DND-41 (cell line): Measurements from ENCODE around the gene KRAS.

Source experiments
- ATAC-seq: fragments of 200-7000 bp; cut with Tn5 transposase; 3 replicates; pipeline ENCODE4 v1.9.1; 2021; ENCODE audit warnings: low read depth; ENCODE audit not compliant: insufficient read depth
- DNase-seq: peaks from one replicate; pipeline ENCODE4 v3.0.0-alpha.2; 2020
- H2AFZ ChIP-seq: 2 replicates; pipeline ENCODE4 v1.6.0; 2012; ENCODE audit warnings: low read depth, low read length
- H3K27ac ChIP-seq: 2 replicates; pipeline ENCODE4 v1.5.1; 2012; ENCODE audit warnings: low read length, inconsistent platforms
- H3K27me3 ChIP-seq: fragments of 200-600 bp; sonication (generic); 2 replicates; pipeline ENCODE4 v1.6.0; 2012; ENCODE audit warnings: low read length, mild to moderate bottlenecking, inconsistent platforms; ENCODE audit not compliant: insufficient read depth, poor library complexity
- H3K36me3 ChIP-seq: 2 replicates; pipeline ENCODE4 v1.5.1; 2012; ENCODE audit warnings: low read length, inconsistent platforms; ENCODE audit not compliant: insufficient read depth
- H3K4me1 ChIP-seq: 2 replicates; pipeline ENCODE4 v1.5.1; 2012; ENCODE audit warnings: mild to moderate bottlenecking, low read length; ENCODE audit not compliant: insufficient read depth
- H3K4me2 ChIP-seq: 2 replicates; pipeline ENCODE4 v1.6.0; 2012; ENCODE audit warnings: mild to moderate bottlenecking, moderate library complexity, low read length, inconsistent platforms; ENCODE audit not compliant: insufficient read depth
- H3K4me3 ChIP-seq, 2 experiments: fragments of 200-600 bp in 1 of 2; shearing (Covaris generic) in 1 of 2; 2 replicates each; pipeline ENCODE4 v1.5.1; 2012 to 2016; ENCODE audit warnings: inconsistent platforms in 2 of 2, low read length in 2 of 2, mild to moderate bottlenecking in 2 of 2, low read depth in 1 of 2, moderate library complexity in 1 of 2
- H3K79me2 ChIP-seq: 2 replicates; pipeline ENCODE4 v1.6.0; 2012; ENCODE audit warnings: low read length, inconsistent platforms; ENCODE audit not compliant: insufficient read depth
- H3K9ac ChIP-seq: 2 replicates; pipeline ENCODE4 v1.6.0; 2012; ENCODE audit warnings: low read depth, mild to moderate bottlenecking, inconsistent platforms, low read length, moderate library complexity
- H3K9me3 ChIP-seq: 2 replicates; pipeline ENCODE4 v1.5.1; 2012; ENCODE audit warnings: low read length, moderate library complexity, mild to moderate bottlenecking, inconsistent platforms; ENCODE audit not compliant: insufficient read depth, severe bottlenecking
- H4K20me1 ChIP-seq: 2 replicates; pipeline ENCODE4 v1.6.0; 2012; ENCODE audit warnings: low read length; ENCODE audit not compliant: insufficient read depth
- EZH2 ChIP-seq: IDR thresholded peaks from 3 replicates; pipeline ENCODE4 v1.6.1; 2012; ENCODE audit warnings: borderline replicate concordance, low read depth, mild to moderate bottlenecking, moderate library complexity, low read length, inconsistent platforms; ENCODE audit not compliant: severe bottlenecking
- TF ChIP-seq, protein P1 (sequence below): IDR thresholded peaks from 2 replicates; pipeline ENCODE4 v1.5.1; 2012; ENCODE audit warnings: borderline replicate concordance, low read length, moderate library complexity, mild to moderate bottlenecking; ENCODE audit not compliant: poor library complexity, severe bottlenecking; ENCODE audit errors: extremely low read depth

KRAS gene

DNA sequence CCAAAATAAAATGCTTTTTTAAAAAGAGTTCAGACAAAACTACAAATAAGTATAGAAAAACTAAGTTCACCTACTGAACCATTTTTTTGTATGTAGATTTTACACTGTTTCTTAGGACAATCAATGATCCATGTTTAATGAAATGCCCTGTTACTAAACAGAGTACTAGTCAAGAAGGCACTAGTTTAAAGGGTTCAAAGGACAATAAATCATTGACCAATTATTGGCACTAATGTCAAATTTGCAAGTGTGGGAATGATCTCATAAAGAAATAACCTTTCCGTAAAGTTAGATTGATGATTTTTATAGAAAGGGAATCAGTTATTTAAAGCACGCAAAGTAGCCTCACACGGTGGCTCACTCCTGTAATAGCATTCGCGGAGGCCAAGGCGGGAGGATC, 59.9 kb downstream of the KRAS start:
- Histone ChIP-seq H3K27ac (no peak overlapping the region), H3K4me3 (no peak overlapping the region), H2AFZ (no peak overlapping the region), H3K79me2 (no peaks in the 10 kb centered on the region), H3K4me2 (no peak overlapping the region), H3K36me3 (no peaks in the 10 kb centered on the region), H3K9me3 (no peaks in the 10 kb centered on the region), H3K27me3 (no peaks in the 10 kb centered on the region), H3K9ac (no peak overlapping the region), H4K20me1 (no peaks in the 10 kb centered on the region), H3K4me1 (peaks cover 13% of the 10 kb centered on the region)
- no peak for DNase-seq
- ATAC-seq = no peak
- TF ChIP-seq, protein P1, sequence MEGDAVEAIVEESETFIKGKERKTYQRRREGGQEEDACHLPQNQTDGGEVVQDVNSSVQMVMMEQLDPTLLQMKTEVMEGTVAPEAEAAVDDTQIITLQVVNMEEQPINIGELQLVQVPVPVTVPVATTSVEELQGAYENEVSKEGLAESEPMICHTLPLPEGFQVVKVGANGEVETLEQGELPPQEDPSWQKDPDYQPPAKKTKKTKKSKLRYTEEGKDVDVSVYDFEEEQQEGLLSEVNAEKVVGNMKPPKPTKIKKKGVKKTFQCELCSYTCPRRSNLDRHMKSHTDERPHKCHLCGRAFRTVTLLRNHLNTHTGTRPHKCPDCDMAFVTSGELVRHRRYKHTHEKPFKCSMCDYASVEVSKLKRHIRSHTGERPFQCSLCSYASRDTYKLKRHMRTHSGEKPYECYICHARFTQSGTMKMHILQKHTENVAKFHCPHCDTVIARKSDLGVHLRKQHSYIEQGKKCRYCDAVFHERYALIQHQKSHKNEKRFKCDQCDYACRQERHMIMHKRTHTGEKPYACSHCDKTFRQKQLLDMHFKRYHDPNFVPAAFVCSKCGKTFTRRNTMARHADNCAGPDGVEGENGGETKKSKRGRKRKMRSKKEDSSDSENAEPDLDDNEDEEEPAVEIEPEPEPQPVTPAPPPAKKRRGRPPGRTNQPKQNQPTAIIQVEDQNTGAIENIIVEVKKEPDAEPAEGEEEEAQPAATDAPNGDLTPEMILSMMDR = no peak
- TF ChIP-seq EZH2 = no peak

DNA sequence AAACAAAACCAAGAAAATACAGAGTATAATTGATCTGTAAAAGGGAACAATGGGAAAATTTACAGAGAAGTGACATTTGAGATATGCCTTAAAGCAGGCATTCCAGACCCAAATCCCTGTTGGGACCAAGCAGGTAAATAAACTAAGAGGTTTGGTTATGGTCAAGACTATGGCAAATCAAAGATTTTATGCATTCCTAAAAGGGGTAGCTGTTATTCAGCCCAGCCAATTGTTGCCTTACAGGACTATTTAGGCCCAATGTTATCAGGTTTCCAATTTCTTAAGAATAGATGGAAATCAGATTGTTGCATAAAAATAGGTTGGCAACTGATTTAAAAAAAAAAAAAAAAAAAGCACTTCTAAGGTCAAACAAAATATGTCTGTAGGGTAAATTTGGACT, 61.1 kb downstream of the KRAS start:
- DNase-seq (no peak), ATAC-seq (no peak)
- no peak overlapping the region for H2AFZ ChIP-seq
- TF ChIP-seq, protein P1 = no peak
- no peak for TF ChIP-seq EZH2
- H3K9ac ChIP-seq = no peak overlapping the region
- H4K20me1 ChIP-seq = no peaks in the 10 kb centered on the region
- no peaks in the 10 kb centered on the region for H3K36me3 ChIP-seq
- H3K4me1 ChIP-seq = peaks cover 9% of the 10 kb centered on the region
- H3K4me3 ChIP-seq = no peak overlapping the region
- H3K27me3 ChIP-seq = no peaks in the 10 kb centered on the region
- H3K4me2 ChIP-seq = no peak overlapping the region
- no peaks in the 10 kb centered on the region for H3K79me2 ChIP-seq
- no peak overlapping the region for H3K27ac ChIP-seq
- no peaks in the 10 kb centered on the region for H3K9me3 ChIP-seq

DNA sequence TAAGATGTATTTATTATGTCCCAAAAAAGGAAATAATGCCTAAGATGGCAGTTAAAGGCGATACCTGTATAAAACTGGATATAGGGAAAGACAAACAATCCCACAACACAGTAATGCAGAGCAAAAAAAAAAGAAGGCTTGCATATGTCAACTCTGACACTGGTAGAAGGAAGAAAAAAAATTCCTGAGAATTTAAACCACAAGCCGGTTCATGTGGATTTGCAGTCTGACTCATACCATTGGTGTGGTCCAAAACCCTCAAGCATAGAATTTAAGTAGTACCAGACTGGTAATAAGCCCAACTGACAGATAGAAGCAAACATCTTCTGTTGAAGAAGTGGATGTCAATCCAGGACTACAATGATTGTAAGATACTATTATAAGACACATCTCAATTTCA, 62.9 kb downstream of the KRAS start:
- Histone ChIP-seq H3K27ac (no peak overlapping the region), H3K9me3 (no peaks in the 10 kb centered on the region)

More for the DNA sequence above, 62.9 kb downstream of the KRAS start:
- Histone ChIP-seq H3K9ac (no peak overlapping the region), H3K4me3 (no peak overlapping the region), H3K4me1 (peaks cover 2% of the 10 kb centered on the region; the same call in 1 of the 2 replicates), H2AFZ (no peak overlapping the region), H3K4me2 (no peak overlapping the region), H3K27me3 (no peaks in the 10 kb centered on the region), H4K20me1 (no peaks in the 10 kb centered on the region), H3K36me3 (no peaks in the 10 kb centered on the region), H3K79me2 (no peaks in the 10 kb centered on the region)
- DNase-seq (no peak), ATAC-seq (no peak)
- TF ChIP-seq, protein P1 = no peak
- TF ChIP-seq EZH2 = no peak
